GM12878 (cell line): ENCODE results near the gene KIAA0825. TPM values are rescaled to one million over a fixed set of nuclear protein-coding genes. Genes with fewer than 3 reads are reported as not detected.

Source experiments
- ATAC-seq: fragments of 200-7000 bp; cut with Tn5 transposase; 3 replicates; pipeline ENCODE4 v1.9.1; 2020; ENCODE audit warnings: mild to moderate bottlenecking, moderate library complexity
- BruUV-seq: library from RNA; stranded (reverse); fragments of 400-500 nt; replicated peaks from 2 replicates; lab custom pipeline; 2021; lab: Mats Ljungman, UMichigan
- CTCF ChIA-PET: fragments of 300-600 bp; sonication (Branson Sonifier 250); formaldehyde crosslinking; extraction: SDS; loops from one replicate; lab custom pipeline; 2021; ENCODE audit warnings: inconsistent platforms; lab: Yijun Ruan, JAX
- POLR2A ChIA-PET: fragments of 350-600 bp; formaldehyde crosslinking; extraction: SDS; loops from one replicate; lab custom pipeline; 2021; ENCODE audit warnings: inconsistent platforms; lab: Charles Lee
- RAD21 ChIA-PET: fragments of 300-600 bp; sonication (Branson Sonifier 250); formaldehyde crosslinking; loops from one replicate; lab custom pipeline; 2023; ENCODE audit warnings: antibody characterized with exemption; ENCODE audit not compliant: unreplicated experiment; lab: Charles Lee
- SMC1A ChIA-PET: fragments of 300-600 bp; sonication (Branson Sonifier 250); formaldehyde crosslinking; loops from one replicate; lab custom pipeline; 2023; ENCODE audit not compliant: unreplicated experiment, uncharacterized antibody; lab: Charles Lee
- DNase-seq: peaks from one replicate; pipeline ENCODE4 v3.0.0-alpha.2; 2011; ENCODE audit warnings: low read depth, low spot score
- FAIRE-seq: peaks from 3 replicates; lab custom pipeline; 2011; peaks lifted over from hg19 to GRCh38; lab: Jason Lieb, UNC
- H2AFZ ChIP-seq: 2 replicates; pipeline ENCODE4 v1.6.0; 2011; ENCODE audit warnings: low read depth, low read length, control low read depth; ENCODE audit not compliant: control insufficient read depth
- H3K27ac ChIP-seq: 2 replicates; pipeline ENCODE4 v1.5.1; 2011; ENCODE audit warnings: control low read depth; ENCODE audit not compliant: control insufficient read depth, insufficient read depth
- H3K27me3 ChIP-seq, 2 experiments: replicated peaks in 1 of 2; 2 replicates each; pipeline versions ENCODE4 v1.6.0 to v1.6.1; 2011; ENCODE audit warnings: low read length in 1 of 2; ENCODE audit not compliant: control insufficient read depth in 2 of 2, insufficient read depth in 2 of 2
- H3K36me3 ChIP-seq, 2 experiments: 2 replicates each; pipeline ENCODE4 v1.5.1; 2011; ENCODE audit warnings: low read length in 1 of 2; ENCODE audit not compliant: control insufficient read depth in 2 of 2, insufficient read depth in 2 of 2
- H3K4me1 ChIP-seq: 2 replicates; pipeline ENCODE4 v1.6.1; 2011; ENCODE audit warnings: mild to moderate bottlenecking, low read length, moderate library complexity, mixed read lengths; ENCODE audit not compliant: control insufficient read depth, insufficient read depth
- H3K4me2 ChIP-seq: 2 replicates; pipeline ENCODE4 v1.6.0; 2011; ENCODE audit warnings: control low read depth; ENCODE audit not compliant: control insufficient read depth, insufficient read depth
- H3K4me3 ChIP-seq: fragments of 200-600 bp; sonication (generic); 2 replicates; pipeline ENCODE4 v1.5.1; 2016
- H3K79me2 ChIP-seq: 2 replicates; pipeline ENCODE4 v1.6.0; 2011; ENCODE audit warnings: low read length; ENCODE audit not compliant: control insufficient read depth, insufficient read depth
- H3K9ac ChIP-seq: 2 replicates; pipeline ENCODE4 v1.8.0; 2011; ENCODE audit warnings: low read length, control low read depth, mixed read lengths; ENCODE audit not compliant: control insufficient read depth, insufficient read depth
- H3K9me3 ChIP-seq: replicated peaks from 3 replicates; pipeline ENCODE4 v1.5.1; 2011; ENCODE audit warnings: mild to moderate bottlenecking, low read length; ENCODE audit not compliant: control insufficient read depth, insufficient read depth
- H4K20me1 ChIP-seq: 2 replicates; pipeline ENCODE4 v1.6.0; 2011; ENCODE audit not compliant: control insufficient read depth, insufficient read depth
- ATF2 ChIP-seq: IDR thresholded peaks from 2 replicates; pipeline ENCODE4 v1.6.1; 2012; ENCODE audit warnings: low read length, inconsistent platforms
- BACH1 ChIP-seq: fragments of 450-650 bp; IDR thresholded peaks from 2 replicates; pipeline ENCODE4 v1.6.1; 2017; ENCODE audit warnings: mild to moderate bottlenecking, borderline replicate concordance
- BHLHE40 ChIP-seq, 2 experiments: fragments of 450-650 bp in 1 of 2; IDR thresholded peaks; 2 replicates each; pipeline ENCODE4 v1.6.1; 2011 to 2017; ENCODE audit warnings: low read depth in 2 of 2, borderline replicate concordance in 1 of 2, improper control_type of control experiment in 1 of 2, low read length in 1 of 2, mild to moderate bottlenecking in 1 of 2
- GATAD2B ChIP-seq: fragments of 450-650 bp; conservative IDR thresholded peaks from 2 replicates; pipeline ENCODE4 v1.6.1; 2017; ENCODE audit warnings: low read depth, mild to moderate bottlenecking, moderate library complexity
- HCFC1 ChIP-seq: fragments of 150-350 bp; IDR thresholded peaks from 2 replicates; pipeline ENCODE4 v1.6.1; 2014; ENCODE audit warnings: low read length
- KAT2A ChIP-seq: conservative IDR thresholded peaks from 2 replicates; pipeline ENCODE4 v1.6.1; 2011; ENCODE audit warnings: low read depth, low read length; ENCODE audit not compliant: control insufficient read depth
- MXI1 ChIP-seq: fragments of 150-350 bp; IDR thresholded peaks from 2 replicates; pipeline ENCODE4 v1.6.1; 2011; ENCODE audit warnings: low read depth, mild to moderate bottlenecking, inconsistent platforms, low read length, improper control_type of control experiment
- PAX8 ChIP-seq: fragments of 450-650 bp; IDR thresholded peaks from 2 replicates; pipeline ENCODE4 v1.6.1; 2017; ENCODE audit warnings: mild to moderate bottlenecking, moderate library complexity
- SP1 ChIP-seq: IDR thresholded peaks from one replicate; pipeline ENCODE4 v1.6.1; 2011; ENCODE audit warnings: low read depth, low read length
- TBL1XR1 ChIP-seq: IDR thresholded peaks from 2 replicates; pipeline ENCODE4 v1.6.1; 2012; ENCODE audit warnings: low read depth, low read length, improper control_type of control experiment
- WGBS: methylation state at CpG from one replicate; pipeline ENCODE4 v1.1.6; 2016; ENCODE audit warnings: low lambda C conversion rate; ENCODE audit not compliant: insufficient replicate concordance, insufficient coverage; ENCODE audit errors: missing lambda C conversion rate; 5-methylcytosine and 5-hydroxymethylcytosine counted together
- in situ Hi-C: fragments of 300-500 bp; cut with MboI; formaldehyde crosslinking; loops from 9 replicates; pipeline ENCODE4 v1.14.3; 2018; ENCODE audit warnings: mixed read lengths
- intact Hi-C: fragments of 100-400 bp; cut with micrococcal nuclease; formaldehyde crosslinking; loops from one replicate; pipeline ENCODE4 v1.14.2; 2022; ENCODE audit not compliant: unreplicated experiment
- polyA plus RNA-seq, 11 experiments: library from polyadenylated mRNA; depleted of rRNA in 4 of 11; unstranded in 6 of 11; stranded (reverse) in 5 of 11; fragments of >200 nt; fragmentation: Nextera tagmentation in 4 of 11; fragmentation: Illumina TruSeq in 1 of 11; extraction: Ambion mirVana in 4 of 11; extraction: Trizol in 1 of 11; gene quantifications; 1 replicate in 1 of 11; 2 replicates in 10 of 11; pipeline versions ENCODE4 v1.2.1 to v1.2.3, GENCODE V29; 2011 to 2016; ENCODE audit warnings: inconsistent platforms in 2 of 11, missing spikeins in 2 of 11, low read depth in 1 of 11
- total RNA-seq, 4 experiments: library from RNA; depleted of rRNA in 3 of 4; stranded (reverse); fragments of >200 nt in 3 of 4; fragmentation: Illumina TruSeq in 1 of 4; extraction: Trizol in 1 of 4; gene quantifications; 2 replicates each; pipeline versions ENCODE4 v1.2.1 to v1.2.3, GENCODE V29; 2013 to 2021
- TF ChIP-seq, protein P1 (sequence below): fragments of 150-350 bp; IDR thresholded peaks from 2 replicates; pipeline ENCODE4 v1.6.1; 2016; ENCODE audit warnings: low read depth, low read length

KIAA0825 gene
- total and polyA plus RNA-seq, 10 of the 15 experiments (the other 5 are each of a cell fraction or from before 2014, with no cell fraction given) = 0.55 to 1.9 (median 1.5) TPM

DNA sequence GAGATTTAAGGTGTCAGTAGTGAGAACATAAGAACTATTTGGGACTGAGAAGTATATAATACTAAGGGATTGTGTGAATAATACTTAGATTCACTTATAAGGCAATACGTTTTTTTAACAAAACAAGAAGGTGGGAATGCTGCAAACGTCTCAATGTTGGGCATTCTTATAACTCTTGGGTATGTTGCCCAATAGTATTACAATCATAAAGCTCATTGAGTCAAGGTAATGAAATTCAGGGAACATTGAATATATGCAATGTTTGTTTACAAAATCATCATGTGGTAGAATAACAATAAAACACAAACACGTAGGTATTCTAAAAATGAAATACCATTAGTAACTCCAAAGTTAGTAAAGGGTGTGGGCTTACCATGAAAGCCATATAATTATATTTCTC, 400.7 kb downstream of the KIAA0825 start:
- Histone ChIP-seq H3K27ac (no peak overlapping the region), H2AFZ (no peak overlapping the region), H3K27me3 (no peaks in the 10 kb centered on the region), H3K4me3 (no peak overlapping the region), H3K4me2 (no peak overlapping the region), H4K20me1 (no peaks in the 10 kb centered on the region), H3K4me1 (no peaks in the 10 kb centered on the region), H3K36me3 (no peaks in the 10 kb centered on the region), H3K79me2 (no peaks in the 10 kb centered on the region), H3K9me3 (no peaks in the 10 kb centered on the region), H3K9ac (no peak overlapping the region)
- TF ChIP-seq KAT2A (no peak), ATF2 (no peak), TBL1XR1 (no peak), MXI1 (no peak), SP1 (no peak), GATAD2B (no peak), BACH1 (no peak), PAX8 (no peak), BHLHE40 (IDR thresholded peaks at IDR 0.05; ENCODE audit: borderline replicate concordance in 1 of 2, low read depth in 2 of 2, low read length in 1 of 2) (no peak), HCFC1 (no peak)
- TF ChIP-seq, protein P1, sequence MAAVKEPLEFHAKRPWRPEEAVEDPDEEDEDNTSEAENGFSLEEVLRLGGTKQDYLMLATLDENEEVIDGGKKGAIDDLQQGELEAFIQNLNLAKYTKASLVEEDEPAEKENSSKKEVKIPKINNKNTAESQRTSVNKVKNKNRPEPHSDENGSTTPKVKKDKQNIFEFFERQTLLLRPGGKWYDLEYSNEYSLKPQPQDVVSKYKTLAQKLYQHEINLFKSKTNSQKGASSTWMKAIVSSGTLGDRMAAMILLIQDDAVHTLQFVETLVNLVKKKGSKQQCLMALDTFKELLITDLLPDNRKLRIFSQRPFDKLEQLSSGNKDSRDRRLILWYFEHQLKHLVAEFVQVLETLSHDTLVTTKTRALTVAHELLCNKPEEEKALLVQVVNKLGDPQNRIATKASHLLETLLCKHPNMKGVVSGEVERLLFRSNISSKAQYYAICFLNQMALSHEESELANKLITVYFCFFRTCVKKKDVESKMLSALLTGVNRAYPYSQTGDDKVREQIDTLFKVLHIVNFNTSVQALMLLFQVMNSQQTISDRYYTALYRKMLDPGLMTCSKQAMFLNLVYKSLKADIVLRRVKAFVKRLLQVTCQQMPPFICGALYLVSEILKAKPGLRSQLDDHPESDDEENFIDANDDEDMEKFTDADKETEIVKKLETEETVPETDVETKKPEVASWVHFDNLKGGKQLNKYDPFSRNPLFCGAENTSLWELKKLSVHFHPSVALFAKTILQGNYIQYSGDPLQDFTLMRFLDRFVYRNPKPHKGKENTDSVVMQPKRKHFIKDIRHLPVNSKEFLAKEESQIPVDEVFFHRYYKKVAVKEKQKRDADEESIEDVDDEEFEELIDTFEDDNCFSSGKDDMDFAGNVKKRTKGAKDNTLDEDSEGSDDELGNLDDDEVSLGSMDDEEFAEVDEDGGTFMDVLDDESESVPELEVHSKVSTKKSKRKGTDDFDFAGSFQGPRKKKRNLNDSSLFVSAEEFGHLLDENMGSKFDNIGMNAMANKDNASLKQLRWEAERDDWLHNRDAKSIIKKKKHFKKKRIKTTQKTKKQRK = no peak
- intact Hi-C loops (no loop called here), in situ Hi-C loops (no loop called here)
- CTCF ChIA-PET = no interaction called here
- POLR2A ChIA-PET = no interaction called here
- DNase-seq (no peak), ATAC-seq (no peak), FAIRE-seq (no peak)
- WGBS = 1% methylated on average over 3 of the region's 3 CpGs
- RAD21 ChIA-PET = no interaction called here
- no TSS peak for BruUV-seq
- SMC1A ChIA-PET = no interaction called here
